Fibroblast of mammary gland (primary cell): ENCODE measurements around the gene PECR.

Source experiments
- DNase-seq: peaks from one replicate; pipeline ENCODE4 v3.0.0-alpha.2; 2010; ENCODE audit warnings: low read depth
- H3K4me3 ChIP-seq: 2 replicates; pipeline ENCODE4 v1.5.1; 2011; ENCODE audit warnings: low read depth, mild to moderate bottlenecking, low read length, moderate library complexity; ENCODE audit not compliant: control insufficient read depth
- CTCF ChIP-seq: conservative IDR thresholded peaks from 2 replicates; pipeline ENCODE4 v1.5.1; 2011; ENCODE audit warnings: low read depth, low read length, inconsistent platforms; ENCODE audit not compliant: control insufficient read depth, insufficient read depth

PECR gene

GRCh38 chr2:216117561-216118340, 36.1 kb upstream of the PECR start:
- TF ChIP-seq CTCF, result no peak
- H3K4me3 ChIP-seq, result no peak overlapping the region
- no peak for DNase-seq

GRCh38 chr2:216116418-216116817, 34.8 kb upstream of the PECR start:
- no peak overlapping the region for H3K4me3 ChIP-seq
- TF ChIP-seq CTCF, result no peak
- DNase-seq, result no peak

- peak overlapping the region; percentile 62 for H3K4me3 ChIP-seq
- TF ChIP-seq CTCF, result peak; percentile 86
- DNase-seq, result peak; percentile 99
These were observed 33.3 kb upstream of the PECR start for GRCh38 chr2:216114714-216115531.

GRCh38 chr2:216114382-216114713, 32.7 kb upstream of the PECR start:
- no peak overlapping the region for H3K4me3 ChIP-seq
- no peak for DNase-seq
- TF ChIP-seq CTCF, result no peak

- no peak for TF ChIP-seq CTCF
- H3K4me3 ChIP-seq, result no peak overlapping the region
- no peak for DNase-seq
These were observed 32.0 kb upstream of the PECR start for GRCh38 chr2:216113572-216113971.

- H3K4me3 ChIP-seq, result no peak overlapping the region
- no peak for TF ChIP-seq CTCF
These were observed 31.3 kb upstream of the PECR start for GRCh38 chr2:216112926-216113325.

More at GRCh38 chr2:216112926-216113325, 31.3 kb upstream of the PECR start:
- no peak for DNase-seq
